Hematopoietic multipotent progenitor cell (in vitro differentiated cells): ENCODE measurements around the gene ZNF275. TPM values are rescaled to one million over a fixed set of nuclear protein-coding genes. Genes with fewer than 3 reads are reported as not detected.

Experiments used
- DNase-seq, 3 donors: peaks; one replicate each; pipeline ENCODE4 v3.0.0-alpha.2; 2011 to 2015; ENCODE audit warnings: low read depth in 2 of 3, low spot score in 2 of 3
- total RNA-seq: library from RNA; depleted of rRNA; stranded (reverse); fragments of >200 nt; gene quantifications from one replicate; pipeline ENCODE4 v1.2.3, GENCODE V29; 2012

Gene ZNF275
- total RNA-seq, 1 donor, result 9.4 TPM

- DNase-seq, result no peak
Measured at GRCh38 chrX:153352858-153353257, 18.9 kb downstream of the ZNF275 start.

- no peak for DNase-seq
Measured at GRCh38 chrX:153353416-153353815, 19.5 kb downstream of the ZNF275 start.

GRCh38 chrX:153357877-153358276, 23.9 kb downstream of the ZNF275 start:
- DNase-seq, result no peak

GRCh38 chrX:153361781-153362397, 27.9 kb downstream of the ZNF275 start:
- no peak for DNase-seq

GRCh38 chrX:153365670-153366069, 31.7 kb downstream of the ZNF275 start:
- no peak for DNase-seq

GRCh38 chrX:153366119-153366518, 32.2 kb downstream of the ZNF275 start:
- no peak for DNase-seq

GRCh38 chrX:153366878-153367538, 33.1 kb downstream of the ZNF275 start:
- no peak for DNase-seq

GRCh38 chrX:153370293-153371055, 36.5 kb downstream of the ZNF275 start:
- no peak for DNase-seq

GRCh38 chrX:153371256-153371655, 37.3 kb downstream of the ZNF275 start:
- no peak for DNase-seq

- no peak for DNase-seq
Measured at GRCh38 chrX:153372949-153373348, 39.0 kb downstream of the ZNF275 start.

GRCh38 chrX:153374426-153374825, 40.5 kb downstream of the ZNF275 start:
- no peak for DNase-seq

- no peak for DNase-seq
Measured at GRCh38 chrX:153375571-153375970, 41.6 kb downstream of the ZNF275 start.

- DNase-seq, result no peak
Measured at GRCh38 chrX:153377727-153378126, 43.8 kb downstream of the ZNF275 start.

GRCh38 chrX:153378607-153379006, 44.7 kb downstream of the ZNF275 start:
- DNase-seq, result no peak

- no peak for DNase-seq
Measured at GRCh38 chrX:153379508-153379907, 45.6 kb downstream of the ZNF275 start.

- DNase-seq, result peak in 1 of 3 donors; percentile 14
Measured at GRCh38 chrX:153379971-153380581, 46.1 kb downstream of the ZNF275 start.

GRCh38 chrX:153380691-153381090, 46.7 kb downstream of the ZNF275 start:
- no peak for DNase-seq

- DNase-seq, result peak in 2 of 3 donors; percentile 81 to 85
Measured at GRCh38 chrX:153381684-153382532, 48.0 kb downstream of the ZNF275 start.

GRCh38 chrX:153382563-153383482, 48.9 kb downstream of the ZNF275 start:
- no peak for DNase-seq
